Endothelial cell of umbilical vein (primary cell): ENCODE data around the gene USP25.

Source experiments
- CTCF ChIP-seq, 2 donors: IDR thresholded peaks; 1 replicate in 1 of 2; 2 replicates in 1 of 2; pipeline ENCODE4 v1.5.1; 2011; ENCODE audit warnings: low read length in 2 of 2, mild to moderate bottlenecking in 2 of 2, moderate library complexity in 2 of 2, control low read depth in 1 of 2, inconsistent platforms in 1 of 2, low read depth in 1 of 2; ENCODE audit not compliant: insufficient read depth in 1 of 2; ENCODE audit errors: extremely low read depth in 1 of 2
- EZH2 ChIP-seq: IDR thresholded peaks from 2 replicates; pipeline ENCODE4 v1.6.1; 2012; ENCODE audit warnings: borderline replicate concordance, low read depth, mild to moderate bottlenecking, moderate library complexity, low read length, inconsistent platforms; ENCODE audit not compliant: severe bottlenecking
- FOS ChIP-seq: IDR thresholded peaks from 2 replicates; pipeline ENCODE4 v1.6.1; 2011; ENCODE audit warnings: mild to moderate bottlenecking, low read length, moderate library complexity, borderline replicate concordance; ENCODE audit not compliant: insufficient read depth
- GATA2 ChIP-seq: IDR thresholded peaks from 2 replicates; pipeline ENCODE4 v1.7.0; 2011; ENCODE audit warnings: low read depth, mild to moderate bottlenecking, moderate library complexity, mixed read lengths, low read length; ENCODE audit not compliant: insufficient read length, insufficient read depth
- JUN ChIP-seq: IDR thresholded peaks from 2 replicates; pipeline ENCODE4 v1.6.1; 2011; ENCODE audit warnings: borderline replicate concordance, low read depth; ENCODE audit not compliant: insufficient read length, insufficient read depth
- MYC ChIP-seq: IDR thresholded peaks from one replicate; pipeline ENCODE4 v1.6.1; 2011; ENCODE audit warnings: mild to moderate bottlenecking, low read depth, low read length
- POLR2A ChIP-seq: IDR thresholded peaks from 2 replicates; pipeline ENCODE4 v1.6.1; 2012; ENCODE audit warnings: low read depth, mild to moderate bottlenecking, control low read depth, low read length
- POLR2AphosphoS5 ChIP-seq: IDR thresholded peaks from 2 replicates; pipeline ENCODE4 v1.6.1; 2012; ENCODE audit warnings: low read depth, mild to moderate bottlenecking, control low read depth, low read length, moderate library complexity; ENCODE audit not compliant: insufficient read depth
- TF ChIP-seq, protein P1 (sequence below): IDR thresholded peaks from 2 replicates; pipeline ENCODE4 v1.6.1; 2011; ENCODE audit not compliant: insufficient read depth, insufficient read length

GRCh38 chr21:15692711-15693110 is 37.1 kb upstream of the USP25 start:
- no peak for TF ChIP-seq CTCF (IDR thresholded peaks at IDR 0.05; ENCODE audit: extremely low read depth in 1 of 2, insufficient read depth in 1 of 2, low read depth in 1 of 2, low read length in 2 of 2)
- TF ChIP-seq POLR2AphosphoS5 = no peak
- no peak for TF ChIP-seq JUN
- no peak for TF ChIP-seq POLR2A
- TF ChIP-seq, protein P1, sequence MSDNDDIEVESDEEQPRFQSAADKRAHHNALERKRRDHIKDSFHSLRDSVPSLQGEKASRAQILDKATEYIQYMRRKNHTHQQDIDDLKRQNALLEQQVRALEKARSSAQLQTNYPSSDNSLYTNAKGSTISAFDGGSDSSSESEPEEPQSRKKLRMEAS = no peak
- TF ChIP-seq MYC = no peak
- TF ChIP-seq EZH2 = no peak
- no peak for TF ChIP-seq FOS
- no peak for TF ChIP-seq GATA2
